Measurements from ENCODE around the gene CCDC71. TPM values are rescaled to one million over a fixed set of nuclear protein-coding genes. Genes with fewer than 3 reads are reported as not detected.

The CCDC71 gene
- total and polyA plus RNA-seq, 10 donors: 9.9 to 45.4 (median 22.4) TPM

Other genes with a start within 250 kb of the CCDC71 start
- gene ARIH2, start 247.5 kb downstream of the CCDC71 start, total RNA-seq: 100 to 1,000 TPM in 4 of 7 donors, 10 to 100 TPM in 3; 92.3 to 112 (median 101) TPM
- 10 to 100 TPM; 25.2 to 53.3 (median 32.3) TPM for gene ARIH2, start 247.5 kb downstream of the CCDC71 start, polyA plus RNA-seq
- 10 to 100 TPM; 27.3 to 49.3 (median 32.6) TPM for gene P4HTM, start 176.1 kb downstream of the CCDC71 start, total RNA-seq
- 10 to 100 TPM; 20.8 to 37.2 (median 25.7) TPM for gene P4HTM, start 176.1 kb downstream of the CCDC71 start, polyA plus RNA-seq
- 100 to 1,000 TPM; 109 to 171 (median 141) TPM for gene WDR6, start 158.9 kb downstream of the CCDC71 start, total RNA-seq
- 100 to 1,000 TPM in 2 of 3 donors, 10 to 100 TPM in 1; 96.9 to 169 (median 161) TPM for gene WDR6, start 158.9 kb downstream of the CCDC71 start, polyA plus RNA-seq
- gene DALRD3, start 147.8 kb downstream of the CCDC71 start, total RNA-seq: 10 to 100 TPM; 16.4 to 27.5 (median 22.3) TPM
- 10 to 100 TPM; 28.5 to 32.0 (median 30.1) TPM for gene DALRD3, start 147.8 kb downstream of the CCDC71 start, polyA plus RNA-seq
- gene NDUFAF3, start 144.2 kb downstream of the CCDC71 start, total RNA-seq: 10 to 100 TPM; 63.8 to 98.5 (median 80.1) TPM
- 10 to 100 TPM; 69.1 to 88.4 (median 77.4) TPM for gene NDUFAF3, start 144.2 kb downstream of the CCDC71 start, polyA plus RNA-seq
- gene IMPDH2, start 136.9 kb downstream of the CCDC71 start, total RNA-seq: 100 to 1,000 TPM in 2 of 7 donors, 10 to 100 TPM in 5; 84.4 to 104 (median 90.8) TPM
- gene IMPDH2, start 136.9 kb downstream of the CCDC71 start, polyA plus RNA-seq: 100 to 1,000 TPM in 2 of 3 donors, 10 to 100 TPM in 1; 99.2 to 127 (median 102) TPM
- 100 to 1,000 TPM in 5 of 7 donors, 10 to 100 TPM in 2; 88.2 to 127 (median 105) TPM for gene QRICH1, start 72.3 kb downstream of the CCDC71 start, total RNA-seq
- gene QRICH1, start 72.3 kb downstream of the CCDC71 start, polyA plus RNA-seq: 10 to 100 TPM; 35.9 to 48.4 (median 47.6) TPM
- gene QARS1, start 61.6 kb downstream of the CCDC71 start, total RNA-seq: 100 to 1,000 TPM; 174 to 238 (median 212) TPM
- gene QARS1, start 61.6 kb downstream of the CCDC71 start, polyA plus RNA-seq: 100 to 1,000 TPM; 206 to 329 (median 239) TPM
- gene USP19, start 45.5 kb downstream of the CCDC71 start, total RNA-seq: 100 to 1,000 TPM in 2 of 7 donors, 10 to 100 TPM in 5; 59.5 to 108 (median 64.8) TPM
- gene USP19, start 45.5 kb downstream of the CCDC71 start, polyA plus RNA-seq: 10 to 100 TPM; 14.1 to 26.7 (median 17.2) TPM
- 100 to 1,000 TPM; 168 to 331 (median 284) TPM for gene LAMB2, start 33.3 kb downstream of the CCDC71 start, total RNA-seq
- 100 to 1,000 TPM in 2 of 3 donors, 10 to 100 TPM in 1; 97.7 to 376 (median 264) TPM for gene LAMB2, start 33.3 kb downstream of the CCDC71 start, polyA plus RNA-seq
- gene KLHDC8B, start 5.3 kb upstream of the CCDC71 start, total RNA-seq: 10 to 100 TPM; 18.6 to 29.2 (median 21.9) TPM
- gene KLHDC8B, start 5.3 kb upstream of the CCDC71 start, polyA plus RNA-seq: 10 to 100 TPM; 10.5 to 21.3 (median 19.5) TPM
- 10 to 100 TPM in 3 of 7 donors, 1 to 10 TPM in 4; 7.6 to 15.0 (median 9.3) TPM for gene C3orf62, start 110.9 kb upstream of the CCDC71 start, total RNA-seq
- gene C3orf62, start 110.9 kb upstream of the CCDC71 start, polyA plus RNA-seq: 1 to 10 TPM; 4.1 to 8.1 (median 8.0) TPM
- gene USP4, start 173.7 kb upstream of the CCDC71 start, total RNA-seq: 100 to 1,000 TPM in 2 of 7 donors, 10 to 100 TPM in 5; 48.9 to 107 (median 84.5) TPM
- gene USP4, start 173.7 kb upstream of the CCDC71 start, polyA plus RNA-seq: 10 to 100 TPM; 28.1 to 52.2 (median 33.4) TPM
- 100 to 1,000 TPM; 252 to 415 (median 300) TPM for gene GPX1, start 192.0 kb upstream of the CCDC71 start, total RNA-seq
- 100 to 1,000 TPM; 360 to 652 (median 488) TPM for gene GPX1, start 192.0 kb upstream of the CCDC71 start, polyA plus RNA-seq
- gene RHOA, start 245.6 kb upstream of the CCDC71 start, total RNA-seq: 100 to 1,000 TPM; 452 to 693 (median 522) TPM
- 100 to 1,000 TPM; 226 to 346 (median 297) TPM for gene RHOA, start 245.6 kb upstream of the CCDC71 start, polyA plus RNA-seq
- 10 to 100 TPM; 22.1 to 39.4 (median 28.6) TPM for gene TCTA, start 246.1 kb upstream of the CCDC71 start, total RNA-seq
- 10 to 100 TPM; 18.2 to 27.4 (median 25.4) TPM for gene TCTA, start 246.1 kb upstream of the CCDC71 start, polyA plus RNA-seq